ENCODE results near the gene GCN1.

- TF ChIP-seq POLR2AphosphoS5 (IDR thresholded peaks at IDR 0.05; ENCODE audit: borderline replicate concordance, low read depth, low read length) (no peak), EZH2 (IDR thresholded peaks at IDR 0.05) (no peak), FOXP2 (optimal IDR thresholded peaks at IDR 0.05; ENCODE audit: control extremely low read depth, extremely low read length, insufficient read depth) (no peak)
These were observed 76.0 kb downstream of the GCN1 start for GRCh38 chr12:120118321-120119061.

All from SK-N-MC (cell line).